Superior temporal gyrus (tissue), 1 donor: ENCODE results near the gene CANT1.
"Not testable (repeated sequence)": the region's sequence is repeated elsewhere in the genome, so short reads cannot be mapped to it uniquely, and the experiment has no call there.

Experiments used
- DNase-seq: peaks from one replicate; pipeline ENCODE4 v3.0.0-alpha.2; 2016; ENCODE audit errors: extremely low spot score

Gene CANT1

DNA sequence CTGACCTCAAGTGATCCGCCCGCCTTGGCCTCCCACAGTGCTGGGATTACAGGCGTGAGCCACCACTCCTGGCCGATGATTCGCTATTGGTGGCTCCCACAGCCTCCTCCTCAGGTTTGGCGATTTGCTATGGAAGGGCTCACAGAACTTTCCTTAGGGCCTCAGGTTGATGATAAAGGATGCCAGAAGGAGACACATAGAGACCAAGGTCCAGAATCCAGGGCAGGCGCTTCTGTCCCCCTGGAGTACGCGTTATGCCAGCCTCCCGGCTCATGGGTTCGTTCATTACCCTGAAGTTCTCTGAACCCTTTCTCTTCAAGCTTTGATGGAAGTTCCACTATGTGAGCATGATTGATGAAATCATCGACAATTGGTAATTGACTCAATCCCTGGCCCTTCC lies 49.8 kb downstream of the CANT1 start:
- DNase-seq = no peak

DNA sequence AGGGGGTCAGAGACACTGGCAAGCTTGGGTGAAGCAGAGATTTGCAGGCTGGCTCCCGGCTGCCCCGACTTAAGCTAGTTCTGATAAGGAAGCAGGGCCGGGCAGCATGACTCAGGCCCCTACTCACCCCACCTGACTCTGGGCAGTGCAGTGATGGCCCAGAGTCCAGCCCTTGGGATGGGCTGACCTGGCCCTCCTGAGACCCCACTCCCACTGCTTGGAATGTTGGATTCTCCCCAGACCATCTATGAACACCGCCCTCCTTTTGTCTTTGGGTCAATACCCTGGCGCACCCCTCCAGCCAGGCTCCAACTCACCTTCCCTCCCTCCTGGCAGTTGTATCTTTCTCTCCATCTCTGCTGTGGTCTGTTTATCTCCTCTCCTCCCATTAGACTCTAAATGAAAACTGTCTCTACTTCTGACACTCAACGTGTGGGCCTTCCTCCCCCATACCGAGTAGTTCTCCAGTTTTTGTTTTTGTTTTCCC lies 50.9 kb downstream of the CANT1 start:
- DNase-seq = no peak

DNA sequence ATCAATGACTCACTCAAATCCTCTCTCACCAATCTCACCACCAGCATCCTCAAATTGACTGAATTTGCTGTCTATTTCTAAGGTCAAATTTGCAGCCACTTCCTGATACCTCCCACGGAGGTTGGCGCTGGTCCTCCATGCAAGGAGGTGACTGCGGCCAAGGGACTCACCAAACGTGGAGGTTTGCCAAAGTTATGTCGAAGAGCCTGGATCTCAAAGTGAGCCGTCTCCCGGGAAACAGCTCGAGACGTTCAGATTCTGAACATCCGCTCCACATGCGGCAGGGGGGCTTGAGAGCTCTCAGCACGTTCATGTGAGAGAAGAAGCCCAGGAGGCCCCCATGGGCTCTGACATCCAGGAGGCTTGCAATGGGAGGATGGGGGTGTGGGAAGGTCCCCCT lies 52.4 kb downstream of the CANT1 start:
- DNase-seq = no peak

DNA sequence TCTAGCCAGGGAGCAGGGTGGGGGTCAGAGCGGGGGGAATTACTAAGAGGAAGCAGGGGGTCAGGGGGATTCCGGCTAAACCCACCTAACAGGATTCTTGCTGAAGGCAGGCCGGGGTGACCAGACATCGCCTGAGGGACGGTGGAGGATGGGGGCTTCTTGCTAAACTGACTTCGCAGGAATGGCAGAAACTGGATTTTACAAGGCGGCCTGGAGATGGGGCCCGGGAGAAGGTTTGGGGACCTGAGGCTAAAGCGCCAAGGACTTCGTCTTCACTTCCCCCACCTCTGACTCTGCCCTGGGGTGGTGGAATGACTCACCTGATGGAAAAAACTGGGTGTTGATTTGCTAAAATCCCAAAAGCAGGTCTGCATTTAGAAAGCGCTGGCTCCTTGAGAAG lies 53.3 kb downstream of the CANT1 start:
- DNase-seq = no peak

DNA sequence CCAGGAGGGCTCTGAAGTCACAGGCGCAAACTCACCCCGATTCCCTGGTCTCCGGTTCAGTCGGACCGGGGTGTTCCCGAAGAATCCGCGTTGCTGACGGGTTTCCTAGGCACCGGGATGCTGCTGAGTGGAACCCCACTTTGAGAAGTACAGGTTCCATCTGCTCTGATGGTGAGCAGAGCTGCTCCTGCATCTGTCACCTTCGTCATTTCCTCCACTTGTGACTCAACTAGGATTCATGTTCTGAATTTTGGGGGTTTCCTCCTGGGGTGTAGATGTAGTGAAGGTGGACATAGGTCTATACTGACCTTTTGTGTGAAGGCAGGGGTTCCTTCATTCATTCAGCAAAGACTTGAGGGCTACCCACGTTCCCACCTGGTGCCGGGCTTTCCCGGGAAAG lies 54.9 kb downstream of the CANT1 start:
- no peak for DNase-seq

DNA sequence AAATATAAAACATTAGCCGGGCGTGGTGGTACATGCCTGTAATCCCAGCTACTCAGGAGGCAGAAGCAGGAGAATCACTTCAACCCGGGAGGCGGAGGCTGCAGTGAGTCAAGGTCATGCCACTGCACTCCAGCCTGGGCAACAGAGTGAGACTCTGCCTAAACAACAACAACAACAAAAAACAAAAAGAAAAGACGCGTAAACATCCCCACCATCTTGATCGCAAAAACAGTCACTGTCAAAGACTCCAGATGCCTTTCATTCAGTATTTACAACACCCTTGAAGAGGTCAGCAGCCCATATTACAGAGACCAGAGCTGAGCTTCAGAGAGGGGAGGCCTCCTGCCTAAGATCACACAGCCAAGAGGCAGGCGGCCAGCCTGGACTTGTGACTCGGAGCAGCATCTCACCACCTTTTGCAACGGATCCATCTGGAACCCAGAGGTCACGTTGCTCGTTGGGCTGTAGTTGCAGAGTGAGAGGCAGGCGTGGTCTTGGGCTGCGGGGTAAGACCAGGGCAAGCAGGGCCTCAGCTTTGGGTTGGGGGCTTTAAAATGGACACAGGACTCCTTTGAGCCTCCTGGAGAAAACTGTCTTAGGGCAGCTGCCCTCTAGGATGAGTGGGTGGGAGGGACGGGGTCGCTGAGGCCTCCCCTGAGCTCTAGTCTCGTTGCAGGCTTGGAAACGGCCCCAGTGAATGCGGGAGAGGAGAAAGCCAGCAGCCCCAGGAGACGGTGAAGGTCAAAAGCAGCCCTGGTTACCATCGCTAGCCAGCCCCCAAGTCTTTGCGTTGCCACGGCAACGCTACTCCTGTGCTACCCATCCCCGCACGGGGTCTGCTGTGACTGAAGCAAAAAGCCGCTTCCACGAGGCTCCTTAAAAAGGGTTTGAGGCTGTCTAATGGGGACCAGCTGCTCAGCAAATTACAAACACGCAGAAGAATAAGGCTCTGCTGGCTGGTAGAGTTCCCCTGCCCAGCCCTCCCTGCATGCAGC lies 55.9 kb downstream of the CANT1 start:
- no peak for DNase-seq

DNA sequence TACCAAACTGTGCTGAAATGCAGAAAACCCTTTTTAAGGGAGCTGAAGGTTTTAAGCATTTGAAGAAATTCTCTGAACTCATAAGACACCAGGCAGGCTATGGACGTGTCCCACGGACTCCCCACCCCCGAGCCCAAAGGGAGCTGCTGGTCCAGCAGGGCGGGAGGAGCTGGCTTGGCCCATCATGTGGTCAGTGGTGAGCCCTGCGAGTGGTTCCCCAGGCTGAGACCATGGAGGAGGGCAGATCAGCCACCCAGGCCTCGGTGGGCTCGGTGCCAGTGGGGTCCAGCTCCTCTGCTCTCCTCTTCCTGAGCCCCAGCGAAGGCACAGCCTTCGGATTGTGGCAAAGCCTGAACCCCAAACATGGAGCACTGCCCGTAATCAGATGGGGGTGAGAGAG lies 56.9 kb downstream of the CANT1 start:
- DNase-seq = no peak

DNA sequence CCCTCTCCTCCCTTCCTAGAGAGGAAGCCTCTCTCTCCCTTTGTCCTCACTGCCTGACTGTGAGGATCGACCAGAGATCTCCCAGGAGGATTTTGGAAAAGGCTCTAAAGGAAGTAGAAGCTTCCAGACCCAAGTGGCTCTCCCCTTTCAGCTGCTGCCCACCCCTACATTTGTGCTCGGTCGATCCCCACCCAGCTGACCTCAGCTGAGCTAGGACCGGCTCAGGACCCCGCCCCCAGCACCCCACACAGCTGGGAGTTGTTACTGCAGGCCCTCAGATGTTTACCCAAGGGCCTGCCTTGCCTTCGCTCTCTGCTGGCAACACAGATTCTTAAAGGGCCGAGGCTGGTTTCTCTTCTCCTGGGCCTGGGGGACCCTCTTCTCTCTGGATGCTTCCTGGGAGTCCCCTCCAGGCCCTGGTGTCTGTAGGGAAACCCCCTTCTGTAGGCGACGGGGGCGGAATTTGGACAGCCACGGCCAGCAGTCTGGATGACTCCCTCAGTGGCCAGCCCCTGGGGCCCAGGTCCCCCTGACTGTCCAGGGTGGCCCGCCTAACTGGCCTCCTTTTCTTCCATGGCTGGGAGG lies 57.5 kb downstream of the CANT1 start:
- DNase-seq = no peak

DNA sequence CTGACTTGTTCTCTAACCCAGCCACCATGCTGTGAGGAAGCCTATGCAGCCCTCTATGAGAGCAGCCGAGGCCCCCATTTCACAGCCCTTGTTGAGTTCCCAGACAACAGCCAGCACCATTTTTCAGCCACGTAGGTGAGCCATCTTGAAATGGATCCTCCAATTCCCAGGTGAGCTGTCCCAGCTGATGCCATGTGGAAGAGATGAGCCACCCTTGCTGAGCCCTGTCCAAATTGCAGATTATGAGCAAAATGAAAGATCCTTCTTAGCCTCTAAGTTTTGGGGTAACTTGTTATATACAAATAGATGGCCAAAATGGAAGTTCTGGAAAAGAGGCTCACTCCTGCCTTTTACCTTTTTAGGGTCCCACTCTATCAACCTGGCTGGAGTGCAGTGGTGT lies 58.7 kb downstream of the CANT1 start:
- no peak for DNase-seq

DNA sequence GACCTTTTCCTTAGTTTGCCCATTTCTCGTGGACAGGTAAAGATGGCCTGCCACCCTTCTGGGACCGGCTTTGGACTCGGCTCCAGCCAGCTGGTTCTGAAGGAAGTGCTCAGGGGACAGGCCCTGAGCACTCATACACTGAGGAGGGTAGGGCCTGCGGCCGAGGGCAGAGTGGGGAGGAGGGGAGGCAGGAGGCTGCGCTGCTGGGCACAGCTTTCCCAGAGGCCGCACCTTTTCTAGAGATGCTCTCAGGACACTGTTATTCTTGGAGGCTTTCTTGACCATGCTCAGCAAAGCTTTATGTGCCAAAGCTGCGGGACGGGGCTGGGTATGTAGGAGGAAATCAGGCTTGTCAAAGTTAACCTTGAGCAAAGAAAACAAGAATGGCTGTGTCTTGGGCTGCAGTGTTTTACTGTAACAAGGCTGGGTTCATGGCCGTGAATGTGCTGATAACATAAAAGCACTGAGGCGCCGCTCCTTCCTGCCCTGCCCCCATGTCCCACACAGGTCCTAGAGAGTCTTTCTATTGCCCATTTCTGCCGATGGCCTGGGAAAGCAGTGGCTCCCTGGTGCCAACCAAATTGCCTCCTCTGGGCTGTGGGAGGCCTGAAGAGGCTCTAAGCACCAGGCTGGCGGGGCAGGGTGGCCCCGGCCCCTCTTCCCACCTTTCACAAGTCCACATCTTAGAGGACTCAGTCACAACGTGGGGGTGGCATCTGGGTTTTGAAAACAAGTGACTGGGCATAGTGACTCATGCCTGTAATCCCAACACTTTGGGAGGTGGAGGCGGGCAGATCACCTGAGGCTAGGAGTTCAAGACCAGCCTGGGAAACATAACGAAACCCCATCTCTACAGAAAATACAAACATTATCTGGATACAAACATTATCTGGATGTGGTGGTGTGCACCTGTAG lies 62.1 kb downstream of the CANT1 start:
- no peak for DNase-seq

DNA sequence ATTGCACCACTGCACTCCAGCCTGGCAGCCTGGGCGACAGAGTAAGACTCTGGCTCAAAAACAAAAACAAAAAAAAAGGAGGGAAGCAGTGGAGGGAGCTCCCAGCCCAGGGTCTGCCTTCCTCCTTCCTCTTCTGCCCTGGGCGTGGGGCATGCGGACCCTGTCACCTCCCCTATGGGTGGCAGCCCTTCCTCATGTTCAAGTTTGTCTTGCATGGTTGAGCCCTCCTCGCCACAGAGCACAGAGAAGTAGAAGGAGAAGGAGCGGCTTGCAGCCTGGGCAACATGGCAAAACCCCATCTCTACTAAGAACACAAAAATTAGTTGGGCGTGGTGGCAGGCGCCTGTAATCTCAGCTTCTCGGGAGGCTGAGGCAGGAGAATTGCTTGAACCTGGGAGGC lies 62.9 kb downstream of the CANT1 start:
- no peak for DNase-seq

DNA sequence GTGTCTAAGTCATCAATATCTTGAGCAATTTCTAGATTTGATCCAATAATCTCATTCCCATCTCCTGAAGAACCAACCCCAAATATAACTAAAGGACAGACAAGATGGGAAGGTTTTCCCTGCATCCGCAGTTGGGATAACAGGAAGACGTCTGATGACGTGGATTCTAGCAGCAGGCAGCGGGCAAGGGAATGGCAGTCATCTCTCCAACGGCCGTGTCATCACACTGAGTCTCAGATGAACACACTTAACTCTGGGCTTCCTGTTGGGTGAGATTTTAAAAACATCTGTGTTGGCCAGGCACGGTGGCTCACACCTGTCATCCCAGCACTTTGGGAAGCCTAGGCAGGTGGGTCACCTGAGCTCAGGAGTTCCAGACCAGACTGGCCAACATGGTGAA lies 63.4 kb downstream of the CANT1 start:
- DNase-seq = no peak

DNA sequence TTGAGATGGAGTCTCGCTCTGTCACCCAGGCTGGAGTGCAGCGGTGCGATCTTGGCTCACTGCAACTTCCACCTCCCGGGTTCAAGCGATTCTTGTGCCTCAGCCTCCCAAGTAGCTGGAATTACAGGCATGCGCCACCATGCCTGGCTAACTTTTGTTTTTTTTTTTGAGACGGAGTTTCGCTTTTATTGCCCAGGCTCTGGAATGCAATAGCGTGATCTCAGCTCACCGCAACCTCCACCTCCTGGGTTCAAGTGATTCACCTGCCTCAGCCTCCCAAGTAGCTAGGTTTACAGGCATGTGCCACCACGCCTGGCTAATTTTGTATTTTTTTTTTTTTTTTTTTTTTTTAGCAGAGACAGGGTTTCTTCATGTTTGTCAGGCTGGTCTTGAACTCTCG lies 64.1 kb downstream of the CANT1 start:
- not testable (repeated sequence) for DNase-seq

DNA sequence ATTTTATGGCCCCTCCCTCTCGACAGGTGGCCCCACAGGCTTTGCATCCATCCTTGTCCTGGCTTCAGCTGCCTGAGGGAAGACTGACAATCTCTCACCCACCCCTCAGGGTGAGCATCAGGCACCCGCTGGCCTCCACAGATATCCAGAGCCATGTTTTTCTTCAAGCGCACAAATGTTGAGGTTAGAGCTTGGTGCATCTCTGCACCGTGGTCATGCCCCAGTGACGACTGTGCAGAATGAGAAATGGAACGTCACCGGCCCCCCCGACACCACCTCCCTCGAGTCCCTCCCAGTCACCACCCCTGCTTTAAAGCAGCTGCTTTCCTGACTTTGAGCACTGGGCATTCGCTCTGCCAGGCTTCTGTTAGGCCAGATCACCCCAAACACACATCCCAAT lies 64.6 kb downstream of the CANT1 start:
- no peak for DNase-seq

DNA sequence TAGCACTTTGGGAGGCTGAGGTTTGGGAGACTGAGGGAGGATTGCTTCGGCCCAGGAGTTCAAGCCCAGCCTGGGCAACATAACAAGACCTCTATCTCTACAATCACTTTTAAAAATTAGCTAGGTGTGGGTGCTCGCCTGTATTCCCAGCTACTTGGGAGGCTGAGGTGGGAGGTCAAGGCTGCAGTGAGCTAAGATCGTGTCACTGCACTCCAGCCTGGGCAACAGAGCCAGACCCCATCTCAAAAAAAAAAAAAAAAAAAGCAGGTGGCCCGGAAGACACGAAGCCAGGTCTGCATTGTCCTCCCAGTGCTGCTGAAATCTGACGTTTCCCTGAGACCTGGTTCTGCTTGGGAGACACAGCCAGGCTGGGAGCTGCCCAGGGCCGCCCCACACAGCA lies 65.5 kb downstream of the CANT1 start:
- DNase-seq = no peak
